NCI-H2227 treated with DMSO at 0.1 percent for 48 hours (cell line): ENCODE data around the gene AURKA.
"Not testable (repeated sequence)": the region's sequence is repeated elsewhere in the genome, so short reads cannot be mapped to it uniquely, and the experiment has no call there.

ENCODE experiments used
- DNase-seq: peaks from one replicate; lab custom pipeline; 2025; lab: John Stamatoyannopoulos, UW

AURKA gene

DNA sequence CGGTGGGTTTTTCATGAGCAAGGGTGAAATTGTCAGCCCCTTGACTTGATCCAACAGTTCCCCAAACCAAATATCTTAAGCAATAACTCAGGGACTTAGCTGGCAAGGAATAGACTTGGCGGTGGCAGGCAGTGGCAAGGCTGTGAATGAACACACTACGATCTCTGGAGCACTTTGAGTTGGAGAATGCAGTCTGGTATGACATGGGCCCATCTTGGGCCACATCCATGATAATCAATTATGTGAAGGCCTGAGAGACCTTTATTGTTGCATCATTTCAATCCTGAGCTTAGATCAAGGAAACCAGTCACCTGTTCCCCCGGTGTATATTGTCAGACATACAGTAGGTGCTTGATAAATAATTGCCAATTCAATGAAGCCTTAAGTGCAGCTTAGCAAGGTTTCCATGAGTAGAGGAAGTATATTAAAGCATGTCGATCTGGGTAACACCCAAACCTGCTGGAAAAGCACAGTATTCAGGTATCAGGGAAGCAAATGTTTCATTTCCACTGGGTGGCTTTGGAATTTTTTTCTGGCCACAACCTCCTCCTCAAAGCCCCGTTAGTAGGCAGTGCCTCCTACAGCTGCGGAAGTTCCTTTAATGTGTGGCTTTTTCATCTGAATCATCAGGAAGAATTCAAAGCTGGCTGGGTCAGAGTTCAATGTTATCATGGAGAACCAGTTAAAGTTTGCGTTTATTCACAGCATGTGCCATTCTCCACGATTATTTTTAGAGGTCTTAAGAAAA is 30.2 kb upstream of the AURKA start:
- DNase-seq = no peak

DNA sequence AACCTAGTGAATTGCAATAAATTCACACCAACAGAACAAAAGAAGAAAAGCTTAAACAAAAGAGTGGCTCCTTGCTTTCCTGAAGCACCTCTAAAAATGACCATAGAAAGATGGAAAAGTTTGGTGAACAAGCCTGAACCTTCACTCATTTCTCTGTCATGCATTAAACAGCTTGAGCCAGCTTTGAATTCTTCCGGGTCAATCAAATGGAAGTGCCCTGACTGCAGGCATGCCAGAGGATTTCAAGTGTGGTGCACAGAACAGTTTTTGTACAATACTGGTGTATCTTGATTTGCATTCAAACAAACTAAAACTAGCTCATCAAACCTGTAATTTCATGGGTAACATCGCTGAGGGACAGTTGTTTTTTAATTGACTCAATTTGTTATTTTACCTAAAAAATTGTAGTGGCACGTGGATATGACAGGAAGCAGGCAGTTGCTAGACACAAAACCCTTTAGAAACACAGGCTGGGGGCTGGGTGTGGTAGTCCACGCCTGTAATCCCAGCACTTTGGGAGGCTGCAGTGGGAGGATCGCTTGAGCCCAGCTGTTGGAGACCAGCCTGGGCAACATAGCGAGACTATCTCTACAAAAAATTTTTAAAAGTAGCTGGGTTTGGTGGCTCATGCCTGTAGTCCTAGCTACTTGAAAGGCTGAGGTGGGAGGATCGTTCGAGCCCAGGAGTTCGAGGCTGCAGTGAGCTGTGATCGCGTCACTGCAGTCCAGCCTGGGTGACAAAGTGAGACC is 29.1 kb upstream of the AURKA start:
- DNase-seq = no peak

GRCh38 chr20:56420028-56420427 is 28.0 kb upstream of the AURKA start:
- no peak for DNase-seq

GRCh38 chr20:56418385-56418861 is 26.4 kb upstream of the AURKA start:
- no peak for DNase-seq

DNA sequence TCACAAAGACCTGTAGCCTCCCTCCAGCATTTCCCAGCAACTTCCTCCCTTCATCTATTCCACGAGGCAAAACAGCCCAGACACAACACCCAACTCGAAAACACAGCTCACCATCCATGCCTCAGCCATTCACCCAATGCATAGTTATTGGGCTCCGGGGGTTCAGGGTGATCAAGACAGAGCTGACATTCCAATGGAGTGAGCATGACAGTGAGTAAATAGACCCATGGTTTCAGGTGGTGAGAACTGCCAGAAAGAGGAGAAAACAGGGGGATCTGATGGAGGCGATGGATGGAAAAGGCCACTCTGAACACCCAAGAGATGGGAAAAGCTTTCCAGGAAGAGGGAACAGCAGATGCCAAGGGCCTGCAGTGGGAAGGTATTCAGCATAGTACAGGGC is 25.9 kb upstream of the AURKA start:
- no peak for DNase-seq

DNA sequence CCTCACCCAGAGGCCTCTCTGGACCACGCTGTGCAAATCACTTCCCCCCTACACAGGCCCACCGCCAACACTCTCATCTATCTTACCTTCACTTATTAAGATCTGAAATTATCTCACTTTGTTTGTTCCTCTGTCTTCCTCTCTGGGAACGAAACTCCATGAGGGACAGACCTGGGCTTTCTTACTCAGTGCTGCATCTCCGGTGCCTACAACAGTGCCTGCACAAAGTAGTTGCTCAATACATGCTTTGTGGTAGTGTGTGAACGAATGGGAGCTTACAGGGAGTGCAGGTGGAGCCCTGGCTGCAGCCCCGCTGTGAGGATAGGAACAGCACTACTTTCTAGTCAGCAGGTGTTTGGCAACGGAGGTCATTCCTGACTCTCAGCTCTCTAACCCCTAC is 25.4 kb upstream of the AURKA start:
- no peak for DNase-seq

- no peak for DNase-seq
Observed at GRCh38 chr20:56414842-56415765, 23.1 kb upstream of the AURKA start.

- no peak for DNase-seq
Observed at GRCh38 chr20:56412949-56413348, 20.9 kb upstream of the AURKA start.

- no peak for DNase-seq
Observed at GRCh38 chr20:56412473-56412790, 20.4 kb upstream of the AURKA start.

GRCh38 chr20:56411759-56412472 is 19.9 kb upstream of the AURKA start, which contains the start of gene CASS4:
Gene CASS4 (plus strand): TSS chr20:56412260. CDS start chr20:56412459, 199 bp downstream.
- no peak for DNase-seq

DNA sequence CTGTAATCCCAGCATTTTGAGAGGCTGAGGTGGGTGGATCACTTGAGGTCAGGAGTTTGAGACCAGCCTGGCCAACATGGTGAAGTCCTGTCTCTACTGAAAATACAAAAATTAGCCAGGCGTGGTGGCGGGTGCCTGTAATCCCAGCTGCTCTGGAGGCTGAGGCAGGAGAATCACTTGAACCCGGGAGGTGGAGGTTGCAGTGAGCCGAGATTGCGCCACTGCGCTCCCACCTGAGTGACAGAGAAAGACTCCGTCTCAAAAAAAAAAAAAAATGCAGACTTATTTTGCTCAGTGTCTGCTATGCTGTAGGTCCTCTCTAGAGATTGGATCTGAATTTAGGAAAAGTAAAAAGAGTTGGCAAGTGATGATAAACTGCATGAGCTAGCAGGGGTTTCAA is 19.3 kb upstream of the AURKA start:
- DNase-seq = not testable (repeated sequence)

GRCh38 chr20:56409956-56410355 is 17.9 kb upstream of the AURKA start:
- no peak for DNase-seq

GRCh38 chr20:56409521-56409920 is 17.5 kb upstream of the AURKA start:
- DNase-seq = no peak

GRCh38 chr20:56406910-56407309 is 14.9 kb upstream of the AURKA start:
- DNase-seq = no peak

GRCh38 chr20:56405356-56405755 is 13.3 kb upstream of the AURKA start:
- not testable (repeated sequence) for DNase-seq

DNA sequence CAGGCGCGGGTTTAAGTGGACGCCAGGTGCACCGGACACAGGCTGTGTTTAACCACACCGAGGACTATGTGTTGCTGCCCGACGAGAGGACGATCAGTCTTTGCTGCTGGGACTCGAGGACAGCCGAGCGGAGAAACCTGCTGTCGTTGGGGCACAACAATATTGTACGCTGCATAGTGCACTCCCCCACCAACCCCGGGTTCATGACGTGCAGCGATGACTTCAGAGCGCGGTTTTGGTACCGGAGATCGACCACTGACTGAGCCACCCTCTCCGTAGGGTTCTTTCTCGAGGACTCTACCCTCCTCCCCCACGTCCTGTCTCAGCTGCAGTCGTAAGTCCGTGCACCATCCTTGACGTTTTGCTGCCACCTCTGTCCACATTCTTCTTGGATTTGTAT is 11.4 kb upstream of the AURKA start:
- DNase-seq = no peak

- peak; percentile 27 for DNase-seq
Observed at GRCh38 chr20:56400001-56400640, 8.1 kb upstream of the AURKA start.

DNA sequence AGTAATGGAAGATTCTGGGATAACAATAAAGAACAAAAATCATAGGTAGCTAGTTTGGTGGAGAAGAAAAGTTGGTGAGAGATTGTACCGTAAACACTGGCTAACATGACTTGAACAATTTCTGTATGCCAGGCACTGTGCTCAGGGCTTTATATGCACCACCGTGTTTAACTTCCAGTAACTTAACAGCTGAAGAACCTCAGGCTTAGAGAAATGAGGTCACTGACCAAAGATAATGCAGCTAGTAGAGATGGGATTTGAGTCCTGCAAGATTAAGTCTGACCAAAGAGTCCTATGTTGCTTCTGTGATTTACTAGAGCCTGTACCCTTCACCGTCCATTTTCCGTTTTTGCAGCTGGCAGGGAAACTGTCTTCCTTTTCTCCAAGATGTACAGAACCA is 3.2 kb upstream of the AURKA start:
- DNase-seq = no peak

- no peak for DNase-seq
Observed at GRCh38 chr20:56393653-56394052, 1.6 kb upstream of the AURKA start.

DNA sequence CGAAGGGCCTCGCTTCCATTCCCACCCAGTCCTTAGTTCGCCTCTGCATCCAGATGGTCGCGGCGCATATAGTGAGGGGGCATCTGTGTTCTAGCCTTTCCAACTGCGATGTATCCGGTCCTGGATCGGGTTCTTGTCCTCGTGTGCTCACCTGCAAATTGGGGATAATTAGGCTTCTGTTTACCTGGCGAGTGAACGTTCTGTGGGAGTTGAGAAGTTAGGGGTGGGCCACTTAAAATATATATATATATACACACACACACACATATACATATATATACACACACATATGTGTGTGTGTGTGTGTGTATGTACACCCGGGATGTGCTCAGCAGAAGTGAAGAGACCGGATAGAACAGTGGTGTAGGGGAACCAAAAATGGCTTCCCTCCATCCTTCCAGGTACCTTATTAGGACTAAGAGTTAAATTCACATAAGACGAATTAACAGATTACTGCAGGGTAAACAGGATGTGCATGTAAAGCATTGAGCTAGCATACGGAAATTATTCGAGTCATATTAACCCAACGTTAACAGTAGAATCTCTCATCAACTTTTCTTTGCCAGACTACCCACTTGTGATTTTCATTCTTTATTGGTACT is 967 bp upstream of the AURKA start:
- DNase-seq = no peak

- DNase-seq = peak; percentile 47
Observed at GRCh38 chr20:56391596-56392131, 351 bp downstream of the AURKA start.
